PFSK-1 (cell line): Measurements from ENCODE around the gene ALDOA.

Experiments used
- REST ChIP-seq, 2 experiments: IDR thresholded peaks; 2 replicates each; pipeline versions ENCODE4 v1.6.1 to v1.8.0; 2011 to 2012; ENCODE audit warnings: low read depth in 2 of 2, low read length in 2 of 2, control low read depth in 1 of 2, inconsistent platforms in 1 of 2, mild to moderate bottlenecking in 1 of 2, moderate library complexity in 1 of 2; ENCODE audit not compliant: insufficient read depth in 1 of 2
- SIN3A ChIP-seq: IDR thresholded peaks from 2 replicates; pipeline ENCODE4 v1.6.1; 2012; ENCODE audit warnings: mild to moderate bottlenecking, low read length, moderate library complexity, borderline replicate concordance; ENCODE audit not compliant: insufficient read depth
- TAF1 ChIP-seq: IDR thresholded peaks from 2 replicates; pipeline ENCODE4 v1.6.1; 2012; ENCODE audit warnings: low read length, control low read depth, borderline replicate concordance; ENCODE audit not compliant: insufficient read depth

- TF ChIP-seq TAF1 (no peak), SIN3A (no peak), REST (IDR thresholded peaks at IDR 0.05; ENCODE audit: insufficient read depth in 1 of 2, low read depth in 2 of 2, low read length in 2 of 2) (no peak)
Observed at GRCh38 chr16:30030841-30031413, 34.6 kb upstream of the ALDOA start, which contains the start of gene TLCD3B.
